K562 (cell line): ENCODE data around the gene ACSL3. TPM values are rescaled to one million over a fixed set of nuclear protein-coding genes. Genes with fewer than 3 reads are reported as not detected.

Experiments
- ATAC-seq: fragments of 200-7000 bp; cut with Tn5 transposase; 3 replicates; pipeline ENCODE4 v1.9.1; 2020; ENCODE audit warnings: moderate library complexity
- BruUV-seq: library from RNA; stranded (reverse); fragments of 400-500 nt; replicated peaks from 2 replicates; lab custom pipeline; 2021; lab: Mats Ljungman, UMichigan
- CTCF ChIA-PET: fragments of 300-600 bp; formaldehyde crosslinking; extraction: SDS; loops from one replicate; lab custom pipeline; 2021; ENCODE audit warnings: low intra/inter-chr PET ratio; lab: Yijun Ruan, JAX
- POLR2A ChIA-PET: fragments of 300-600, 350-650 bp; sonication (Branson Sonifier 250); formaldehyde crosslinking; extraction: SDS; loops from one replicate; lab custom pipeline; 2021; ENCODE audit warnings: antibody characterized with exemption, inconsistent platforms; lab: Yijun Ruan, JAX
- DNase-seq, 4 experiments: peaks; one replicate each; pipeline versions ENCODE4 v3.0.0 to v3.0.0-alpha.2; 2011 to 2018; ENCODE audit warnings: low spot score in 3 of 4, mixed read lengths in 3 of 4; ENCODE audit errors: extremely low read depth in 1 of 4
- FAIRE-seq: peaks from 2 replicates; lab custom pipeline; 2011; peaks lifted over from hg19 to GRCh38; lab: Jason Lieb, UNC
- H2AFZ ChIP-seq: 2 replicates; pipeline ENCODE4 v1.6.0; 2011; ENCODE audit warnings: low read depth, low read length, control low read depth, inconsistent platforms
- H3K27ac ChIP-seq: fragments of 200-600 bp; 3 replicates; pipeline ENCODE4 v1.8.0; 2011; ENCODE audit warnings: low read depth, mild to moderate bottlenecking, control low read depth, inconsistent platforms, low read length, moderate library complexity, mixed read lengths; ENCODE audit errors: extremely low read depth
- H3K27me3 ChIP-seq, 2 experiments: fragments of 300-600 bp in 1 of 2; 2 replicates in 1 of 2; 3 replicates in 1 of 2; pipeline versions ENCODE4 v1.6.0 to v1.8.0; 2011; ENCODE audit warnings: inconsistent platforms in 2 of 2, low read length in 2 of 2, mild to moderate bottlenecking in 1 of 2, mixed read lengths in 1 of 2, moderate library complexity in 1 of 2; ENCODE audit not compliant: control insufficient read depth in 2 of 2, insufficient read depth in 2 of 2
- H3K36me3 ChIP-seq: fragments of 300-600 bp; 3 replicates; pipeline ENCODE4 v1.8.0; 2011; ENCODE audit warnings: mild to moderate bottlenecking, low read length, inconsistent platforms; ENCODE audit not compliant: control insufficient read depth, insufficient read depth
- H3K4me1 ChIP-seq, 2 experiments: fragments of 200-600 bp in 1 of 2; replicated peaks in 1 of 2; 2 replicates in 1 of 2; 3 replicates in 1 of 2; pipeline versions ENCODE4 v1.5.1 to v1.8.0; 2011; ENCODE audit warnings: inconsistent platforms in 2 of 2, low read length in 2 of 2, mild to moderate bottlenecking in 1 of 2, mixed read lengths in 1 of 2, moderate library complexity in 1 of 2; ENCODE audit not compliant: control insufficient read depth in 2 of 2, insufficient read depth in 2 of 2
- H3K4me2 ChIP-seq: 2 replicates; pipeline ENCODE4 v1.6.1; 2011; ENCODE audit warnings: low read length, control low read depth, inconsistent platforms, mixed read lengths; ENCODE audit not compliant: insufficient read depth
- H3K4me3 ChIP-seq: fragments of 200-600 bp; sonication (generic), shearing (Covaris generic); 2 replicates; pipeline ENCODE4 v1.5.1; 2016; ENCODE audit warnings: control low read depth, inconsistent platforms
- H3K79me2 ChIP-seq: fragments of 200-600 bp; 3 replicates; pipeline ENCODE4 v1.8.0; 2011; ENCODE audit warnings: low read length, inconsistent platforms; ENCODE audit not compliant: control insufficient read depth, insufficient read depth
- H3K9ac ChIP-seq, 2 experiments: 2 replicates each; pipeline versions ENCODE4 v1.6.0 to v1.6.1; 2011; ENCODE audit warnings: low read depth in 2 of 2, low read length in 2 of 2, control low read depth in 1 of 2, inconsistent platforms in 1 of 2, mild to moderate bottlenecking in 1 of 2, mixed read lengths in 1 of 2; ENCODE audit not compliant: insufficient read depth in 1 of 2
- H3K9me1 ChIP-seq: one replicate; pipeline ENCODE4 v1.6.0; 2011; ENCODE audit warnings: inconsistent platforms, mild to moderate bottlenecking, low read length, moderate library complexity; ENCODE audit not compliant: control insufficient read depth, insufficient read depth
- H3K9me3 ChIP-seq: replicated peaks from 2 replicates; pipeline ENCODE4 v1.5.1; 2011; ENCODE audit warnings: low read depth, low read length, inconsistent platforms; ENCODE audit not compliant: control insufficient read depth, insufficient read depth
- H4K20me1 ChIP-seq: replicated peaks from 2 replicates; pipeline ENCODE4 v1.6.1; 2011; ENCODE audit warnings: low read length, inconsistent platforms, mixed read lengths; ENCODE audit not compliant: control insufficient read depth, insufficient read depth
- CAMTA2 ChIP-seq: fragments of 250-450 bp; sonication (Bioruptor Pico); conservative IDR thresholded peaks from 2 replicates; pipeline ENCODE4 v1.5.1; 2022
- HNRNPLL ChIP-seq: fragments of 200-400 bp; formaldehyde crosslinking; IDR thresholded peaks from 2 replicates; pipeline ENCODE4 v1.6.1; 2017; ENCODE audit warnings: low read length, low read depth, mild to moderate bottlenecking; ENCODE audit not compliant: poor library complexity, severe bottlenecking
- KAT7 ChIP-seq: sonication (generic); formaldehyde crosslinking; IDR thresholded peaks from 2 replicates; pipeline ENCODE4 v1.8.0; 2022; ENCODE audit warnings: missing genetic modification reagents, mild to moderate bottlenecking, borderline replicate concordance
- KDM5B ChIP-seq: fragments of 200-600 bp; sonication (generic); IDR thresholded peaks from 2 replicates; pipeline ENCODE4 v1.6.1; 2012; ENCODE audit warnings: low read depth, mild to moderate bottlenecking, moderate library complexity, low read length, control low read depth, inconsistent platforms; ENCODE audit not compliant: insufficient replicate concordance
- MEF2A ChIP-seq: IDR thresholded peaks from 2 replicates; pipeline ENCODE4 v1.6.1; 2011; ENCODE audit warnings: low read depth, mild to moderate bottlenecking, low read length, moderate library complexity; ENCODE audit not compliant: control insufficient read depth
- NFIC ChIP-seq: fragments of 450-650 bp; IDR thresholded peaks from 2 replicates; pipeline ENCODE4 v1.6.1; 2017; ENCODE audit warnings: mild to moderate bottlenecking, inconsistent platforms
- NFIX ChIP-seq: fragments of 250-450 bp; sonication (Bioruptor Pico); IDR thresholded peaks from 2 replicates; pipeline ENCODE4 v1.4.0; 2020; ENCODE audit warnings: low read depth, mild to moderate bottlenecking, moderate library complexity
- NFRKB ChIP-seq: fragments of 450-650 bp; IDR thresholded peaks from 2 replicates; pipeline ENCODE4 v1.6.1; 2016; ENCODE audit warnings: low read depth
- RAD51 ChIP-seq: fragments of 450-650 bp; IDR thresholded peaks from 2 replicates; pipeline ENCODE4 v1.7.1; 2016; ENCODE audit warnings: low read depth, mild to moderate bottlenecking, borderline replicate concordance
- STAT5B ChIP-seq: fragments of 250-450 bp; sonication (Bioruptor Pico); IDR thresholded peaks from 2 replicates; pipeline ENCODE4 v1.8.0; 2021; ENCODE audit warnings: mild to moderate bottlenecking, inconsistent platforms
- TFAM ChIP-seq: fragments of 250-450 bp; sonication (Bioruptor Pico); conservative IDR thresholded peaks from 2 replicates; pipeline ENCODE4 v1.5.0; 2021; ENCODE audit warnings: mild to moderate bottlenecking, moderate library complexity
- TGIF2 ChIP-seq: sonication (generic); formaldehyde crosslinking; IDR thresholded peaks from 2 replicates; pipeline ENCODE4 v1.8.1; 2022; ENCODE audit warnings: mild to moderate bottlenecking, missing genetic modification reagents, moderate library complexity
- ZFP30 ChIP-seq: fragments of 250-450 bp; sonication (Bioruptor Pico); IDR thresholded peaks from 2 replicates; pipeline ENCODE4 v1.8.0; 2022; ENCODE audit warnings: moderate library complexity, mild to moderate bottlenecking, inconsistent platforms, borderline replicate concordance
- ZNF830 ChIP-seq: fragments of 250-450 bp; sonication (Bioruptor Pico); IDR thresholded peaks from 2 replicates; pipeline ENCODE4 v1.5.0; 2021; ENCODE audit warnings: mild to moderate bottlenecking
- WGBS: fragments of 100-300 bp; shearing (Covaris generic); methylation state at CpG from one replicate; pipeline ENCODE4 v1.1.6; 2016; ENCODE audit warnings: low coverage, mixed read lengths; ENCODE audit not compliant: insufficient coverage; ENCODE audit errors: missing lambda C conversion rate; 5-methylcytosine and 5-hydroxymethylcytosine counted together
- in situ Hi-C: fragments of 300-500 bp; cut with MboI; formaldehyde crosslinking; loops from 4 replicates; pipeline ENCODE4 v1.15.0; 2018; ENCODE audit warnings: inconsistent platforms, mixed read lengths
- intact Hi-C: fragments of 100-400 bp; cut with micrococcal nuclease; formaldehyde crosslinking; loops from 2 replicates; pipeline ENCODE4 v1.14.2; 2022
- polyA plus RNA-seq, 8 experiments: library from polyadenylated mRNA; depleted of rRNA in 4 of 8; stranded (reverse) in 5 of 8; unstranded in 3 of 8; fragments of >200 nt; fragmentation: Nextera tagmentation in 2 of 8; fragmentation: Illumina TruSeq in 1 of 8; extraction: Ambion mirVana in 2 of 8; extraction: Trizol in 1 of 8; gene quantifications; 2 replicates each; pipeline versions ENCODE4 v1.2.1 to v1.2.3, GENCODE V29; 2011 to 2014; ENCODE audit warnings: inconsistent platforms in 1 of 8, missing spikeins in 1 of 8
- total RNA-seq, 7 experiments: library from RNA; depleted of rRNA in 6 of 7; stranded (reverse); fragments of >200 nt in 6 of 7; fragmentation: Illumina TruSeq in 2 of 7; extraction: Trizol in 2 of 7; gene quantifications; 2 replicates each; pipeline versions ENCODE4 v1.2.1 to v1.2.3, GENCODE V29; 2011 to 2021; ENCODE audit warnings: low replicate concordance in 1 of 7
- TF ChIP-seq, protein P1 (sequence below): sonication (generic); IDR thresholded peaks from 2 replicates; pipeline ENCODE4 v1.6.1; 2016

The ACSL3 gene
- total and polyA plus RNA-seq, 9 of the 15 experiments (the other 6 are each of a cell fraction or from before 2014, with no cell fraction given) = 21.3 to 123 (median 85.2) TPM

DNA sequence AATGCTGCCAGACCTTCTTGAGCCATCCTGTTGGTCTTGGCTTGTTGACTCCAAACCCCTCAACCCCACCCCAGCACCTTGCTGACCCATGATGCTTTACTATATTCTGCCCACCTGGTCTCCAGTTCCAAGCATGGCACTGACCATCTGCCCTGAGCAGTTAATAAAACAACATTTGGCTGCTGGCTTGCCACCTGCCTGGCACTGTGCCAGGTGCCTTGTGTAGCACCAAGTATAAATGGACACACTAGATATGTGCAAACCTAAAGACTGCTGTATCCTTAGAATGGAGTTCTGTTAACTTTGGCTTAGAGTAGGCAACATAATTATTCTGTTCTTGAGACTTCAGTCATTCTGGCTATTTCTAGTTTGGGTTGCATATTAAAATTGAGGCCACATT lies 91.4 kb downstream of the ACSL3 start:
- Histone ChIP-seq H3K36me3 (no peaks in the 10 kb centered on the region), H3K9me3 (no peaks in the 10 kb centered on the region), H4K20me1 (no peaks in the 10 kb centered on the region), H3K9ac (no peak overlapping the region), H3K79me2 (no peaks in the 10 kb centered on the region), H3K4me3 (no peak overlapping the region), H3K4me1 (no peaks in the 10 kb centered on the region), H3K4me2 (no peak overlapping the region), H3K27ac (no peak overlapping the region), H3K9me1 (no peaks in the 10 kb centered on the region), H2AFZ (no peak overlapping the region), H3K27me3 (no peaks in the 10 kb centered on the region)
- DNase-seq (no peak), ATAC-seq (no peak), FAIRE-seq (no peak)
- intact Hi-C loops = no loop called here
- POLR2A ChIA-PET = no interaction called here
- TF ChIP-seq NFIX (CRISPR knock-in tag) = peak; percentile 83
- peak; percentile 93 for TF ChIP-seq NFIC
- no peak for TF ChIP-seq MEF2A
- in situ Hi-C loops = loop anchor here (25.0 kb wide), 1 partner anchor 860 kb away; no protein-coding TSS in a partner anchor
- CTCF ChIA-PET = no interaction called here
- BruUV-seq = no TSS peak

DNA sequence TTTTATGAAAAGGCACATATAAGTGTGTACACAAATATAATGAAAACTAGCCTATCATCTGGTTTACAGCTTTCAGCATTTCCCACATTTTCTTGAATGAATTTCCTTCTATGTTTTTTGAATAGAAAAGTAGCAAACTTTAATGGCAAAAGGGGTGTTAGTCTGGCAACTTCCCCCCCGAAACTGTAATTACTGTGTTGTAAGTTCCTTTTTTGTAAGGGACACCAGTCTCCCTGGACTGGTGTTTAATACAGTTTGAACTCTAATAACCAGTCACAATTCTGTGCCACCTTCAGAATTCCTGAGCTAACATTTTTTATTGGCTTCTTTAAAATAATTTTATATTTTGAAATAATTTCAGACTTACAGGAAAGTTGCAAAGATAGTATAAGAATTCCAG lies 94.2 kb downstream of the ACSL3 start:
- in situ Hi-C loops = loop anchor here (25.0 kb wide), 1 partner anchor 857 kb away; no protein-coding TSS in a partner anchor
- Histone ChIP-seq H3K27me3 (no peaks in the 10 kb centered on the region), H3K27ac (no peak overlapping the region), H3K79me2 (no peaks in the 10 kb centered on the region), H2AFZ (no peak overlapping the region), H3K4me1 (no peaks in the 10 kb centered on the region), H3K9me3 (no peaks in the 10 kb centered on the region), H3K9ac (no peak overlapping the region), H3K4me2 (no peak overlapping the region), H3K36me3 (no peaks in the 10 kb centered on the region), H3K9me1 (no peaks in the 10 kb centered on the region), H4K20me1 (no peaks in the 10 kb centered on the region), H3K4me3 (no peak overlapping the region)
- 0% methylated on average over 1 of the region's 1 CpG for WGBS
- BruUV-seq = no TSS peak
- DNase-seq (no peak), ATAC-seq (no peak), FAIRE-seq (no peak)
- intact Hi-C loops = no loop called here
- CTCF ChIA-PET = no interaction called here
- TF ChIP-seq CAMTA2 (no peak), ZFP30 (CRISPR knock-in tag) (no peak), KDM5B (no peak), STAT5B (CRISPR knock-in tag) (no peak), ZNF830 (CRISPR knock-in tag) (no peak), NFRKB (no peak), RAD51 (no peak), HNRNPLL (no peak), TGIF2 (CRISPR knock-in tag) (no peak), TFAM (no peak), KAT7 (CRISPR knock-in tag) (no peak)
- TF ChIP-seq, protein P1, sequence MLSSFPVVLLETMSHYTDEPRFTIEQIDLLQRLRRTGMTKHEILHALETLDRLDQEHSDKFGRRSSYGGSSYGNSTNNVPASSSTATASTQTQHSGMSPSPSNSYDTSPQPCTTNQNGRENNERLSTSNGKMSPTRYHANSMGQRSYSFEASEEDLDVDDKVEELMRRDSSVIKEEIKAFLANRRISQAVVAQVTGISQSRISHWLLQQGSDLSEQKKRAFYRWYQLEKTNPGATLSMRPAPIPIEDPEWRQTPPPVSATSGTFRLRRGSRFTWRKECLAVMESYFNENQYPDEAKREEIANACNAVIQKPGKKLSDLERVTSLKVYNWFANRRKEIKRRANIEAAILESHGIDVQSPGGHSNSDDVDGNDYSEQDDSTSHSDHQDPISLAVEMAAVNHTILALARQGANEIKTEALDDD = no peak
- POLR2A ChIA-PET = no interaction called here
